HG02970 (cell line): ENCODE results near the gene HHIPL1.

Source experiments
- ATAC-seq: cut with Tn5 transposase; IDR thresholded peaks from one replicate; pipeline ENCODE4 v1.9.1; 2021; ENCODE audit warnings: mild to moderate bottlenecking, moderate library complexity, moderate number of reproducible peaks; ENCODE audit not compliant: unreplicated experiment, low FRiP score

Gene HHIPL1

GRCh38 chr14:99609245-99610170 is 35.4 kb upstream of the HHIPL1 start:
- no peak for ATAC-seq

DNA sequence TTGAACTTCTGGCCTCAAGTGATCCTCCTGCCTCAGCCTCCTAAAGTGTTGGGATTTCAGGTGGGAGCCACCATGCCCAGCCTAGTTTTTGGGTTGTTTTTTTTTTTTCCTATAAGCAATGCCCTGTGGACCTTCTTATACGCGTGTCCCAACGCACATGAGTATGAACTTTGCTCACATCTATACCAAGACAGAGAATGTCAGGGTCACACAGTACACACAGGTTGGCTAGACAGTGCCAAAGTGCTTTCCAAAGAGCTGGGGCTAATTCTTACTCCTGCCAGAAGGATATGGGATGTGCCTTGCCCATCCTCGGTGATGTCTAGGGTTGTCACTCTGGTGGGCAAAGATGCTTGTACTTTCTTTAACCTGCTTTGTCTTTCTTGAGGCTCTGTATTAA is 33.3 kb upstream of the HHIPL1 start:
- ATAC-seq = no peak

- ATAC-seq = no peak
Measured at GRCh38 chr14:99612071-99612737, 32.7 kb upstream of the HHIPL1 start.

DNA sequence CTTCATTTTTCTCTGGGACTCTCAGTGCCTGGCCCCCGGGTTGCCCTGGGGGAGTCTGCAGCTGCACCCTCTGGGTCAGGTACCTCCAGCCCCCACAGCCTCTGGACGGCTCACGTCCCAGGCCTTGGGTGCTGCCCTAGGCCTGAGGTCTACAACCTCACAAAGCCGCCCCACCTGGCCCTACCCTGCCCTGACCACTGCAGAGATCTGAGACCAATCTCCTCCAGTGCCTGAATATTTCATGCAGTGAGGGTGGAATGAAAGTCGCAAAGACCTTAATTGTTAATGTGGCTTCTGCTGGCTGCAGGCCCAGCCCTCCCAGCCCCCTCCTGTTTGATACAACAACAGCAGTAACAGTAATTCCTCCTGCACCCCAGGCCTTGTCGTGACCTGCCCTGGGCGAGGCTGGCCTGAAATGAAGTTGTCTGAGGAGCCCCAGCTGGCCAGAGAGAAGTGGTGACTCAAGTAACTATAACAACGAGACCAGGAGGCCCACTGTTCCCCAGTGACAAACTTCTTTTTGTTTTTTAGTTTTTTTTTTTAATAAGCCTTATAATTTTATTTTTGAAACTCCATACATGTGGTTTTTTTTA is 32.1 kb upstream of the HHIPL1 start:
- no peak for ATAC-seq

- ATAC-seq = no peak
Measured at GRCh38 chr14:99615497-99616157, 29.3 kb upstream of the HHIPL1 start.

GRCh38 chr14:99616832-99617800 is 27.8 kb upstream of the HHIPL1 start:
- ATAC-seq = no peak

DNA sequence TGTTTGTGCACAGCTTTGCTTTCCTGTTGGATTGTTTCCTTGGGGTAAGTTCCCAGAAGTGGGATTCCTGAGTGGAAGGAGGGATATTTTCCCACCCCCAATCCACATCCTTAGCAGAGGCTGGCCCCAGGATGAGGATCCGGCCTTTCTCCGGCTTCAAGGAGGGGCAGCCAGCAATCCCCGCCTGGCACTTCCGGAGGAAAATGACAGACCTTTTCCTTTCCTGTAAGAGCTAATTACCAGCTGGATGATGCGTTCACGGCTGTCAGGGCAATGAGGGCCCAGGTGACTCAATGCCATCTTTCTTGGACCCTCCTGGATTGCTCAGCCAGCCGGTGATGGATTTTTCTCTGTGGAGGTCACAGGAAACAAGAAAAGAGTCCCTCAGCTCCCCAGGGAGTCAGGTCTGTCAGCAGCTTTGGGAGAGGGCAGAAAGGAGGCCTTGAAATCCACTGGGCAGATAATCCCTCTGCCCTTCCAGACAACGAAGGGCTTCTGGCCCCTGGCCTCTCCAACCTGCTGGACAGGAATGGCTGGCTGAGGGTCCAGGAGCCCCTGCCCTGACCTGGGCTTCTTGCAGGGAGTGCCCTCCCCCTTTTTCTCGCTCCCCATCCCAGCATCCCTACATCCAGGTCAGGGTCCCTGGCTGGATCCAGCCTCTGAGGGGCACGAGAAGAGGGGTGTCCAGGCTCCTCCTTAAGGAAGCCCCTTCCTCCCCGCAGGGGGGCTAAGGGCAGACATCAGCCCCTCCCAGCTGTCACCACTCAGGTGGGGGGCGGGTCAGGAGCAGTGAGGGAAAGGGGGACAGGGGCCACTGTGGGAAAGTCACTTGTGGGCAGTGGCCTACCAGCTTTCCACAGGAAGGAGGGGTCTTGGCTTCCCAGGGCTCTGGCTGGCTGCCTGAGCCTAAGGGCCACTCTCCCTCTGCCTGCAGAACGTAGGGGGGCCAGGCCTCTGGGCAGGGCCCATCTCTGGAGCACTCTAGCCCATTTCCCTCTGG is 24.8 kb upstream of the HHIPL1 start:
- no peak for ATAC-seq

- ATAC-seq = no peak
Measured at GRCh38 chr14:99621948-99622347, 23.0 kb upstream of the HHIPL1 start.

- ATAC-seq = no peak
Measured at GRCh38 chr14:99624024-99624423, 20.9 kb upstream of the HHIPL1 start.

GRCh38 chr14:99624971-99625370 is 20.0 kb upstream of the HHIPL1 start:
- ATAC-seq = no peak

DNA sequence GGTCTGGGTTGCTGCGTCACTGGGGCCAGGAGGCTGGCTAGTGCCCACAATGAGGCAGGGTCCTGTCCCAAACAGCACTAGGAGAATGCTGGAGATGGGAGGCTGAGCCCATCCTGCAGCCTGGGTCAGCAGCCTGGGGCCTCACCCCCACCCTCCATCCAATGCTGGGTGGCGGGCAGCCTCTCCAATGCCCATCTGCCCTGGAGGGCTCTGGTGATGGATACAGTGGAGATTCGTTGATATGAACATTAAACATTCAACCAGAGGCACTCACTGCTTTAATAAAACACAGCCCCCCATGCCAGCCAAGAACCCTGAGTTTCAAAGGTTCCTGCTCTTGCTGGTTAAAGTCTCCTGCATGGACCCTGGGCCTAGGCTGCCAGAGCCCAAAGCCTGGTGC is 19.5 kb upstream of the HHIPL1 start:
- ATAC-seq = no peak

GRCh38 chr14:99626041-99626648 is 18.8 kb upstream of the HHIPL1 start:
- ATAC-seq = no peak

GRCh38 chr14:99627100-99627499 is 17.8 kb upstream of the HHIPL1 start:
- ATAC-seq = no peak

- ATAC-seq = no peak
Measured at GRCh38 chr14:99627510-99628381, 17.2 kb upstream of the HHIPL1 start.

DNA sequence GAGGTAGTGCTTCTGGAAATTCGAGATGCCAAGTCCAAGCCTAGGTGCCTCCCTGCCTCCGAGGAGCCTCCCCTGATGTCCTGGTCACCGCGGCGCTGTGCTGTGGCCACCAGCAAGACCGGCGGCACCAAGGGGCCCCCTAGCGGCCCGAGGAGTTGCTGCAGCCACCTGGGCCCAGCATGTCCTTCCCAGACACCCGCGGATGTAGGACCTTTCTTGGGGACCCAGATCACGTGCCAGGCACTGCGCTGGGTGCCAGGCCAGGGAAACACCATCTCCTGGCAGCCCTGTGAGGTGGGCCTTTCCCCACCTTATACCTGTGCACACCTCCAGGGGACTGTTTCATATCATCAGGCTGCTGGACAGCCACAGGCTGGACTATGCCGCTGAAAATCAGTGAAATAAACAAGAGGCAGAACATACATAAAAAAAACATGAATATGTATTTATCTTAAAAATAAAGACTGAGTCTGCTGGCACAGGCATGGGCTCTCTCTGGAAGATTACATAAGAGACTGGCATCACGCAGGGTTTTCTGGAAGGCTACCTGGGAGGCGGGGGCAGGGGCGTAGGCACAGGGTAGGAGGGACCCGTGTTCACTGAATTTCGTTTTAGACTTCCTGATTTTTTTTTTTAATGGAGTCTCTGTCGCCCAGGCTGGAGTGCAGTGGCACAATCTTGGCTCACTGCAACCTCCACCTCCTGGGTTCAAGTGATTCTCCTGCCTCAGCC is 15.9 kb upstream of the HHIPL1 start:
- no peak for ATAC-seq

GRCh38 chr14:99630202-99630601 is 14.7 kb upstream of the HHIPL1 start:
- ATAC-seq = no peak
